HEK293 (cell line): ENCODE data around the gene TPI1.
A peak's percentile ranks its signal among the peaks of the same experiment; 100 is the strongest.

ENCODE experiments used
- CTCF ChIA-PET: fragments of 350-600 bp; formaldehyde crosslinking; extraction: SDS; loops from one replicate; lab custom pipeline; 2021; ENCODE audit warnings: antibody characterized with exemption; lab: Yijun Ruan, JAX
- POLR2A ChIA-PET: fragments of 300-600 bp; formaldehyde crosslinking; extraction: SDS; loops from one replicate; lab custom pipeline; 2020; ENCODE audit warnings: antibody characterized with exemption, inconsistent platforms; lab: Yijun Ruan, JAX
- H3K27ac ChIP-seq: fragments of 200-500 bp; sonication (Bioruptor generic); 2 replicates; pipeline ENCODE4 v1.5.1; 2014; ENCODE audit warnings: low read depth, low read length, control low read depth, inconsistent platforms; ENCODE audit errors: extremely low read depth
- H3K36me3 ChIP-seq, 2 experiments: fragments of 200-500 bp in 1 of 2; sonication (Bioruptor generic) in 1 of 2; 1 replicate in 1 of 2; 2 replicates in 1 of 2; pipeline ENCODE4 v1.5.1; 2014 to 2017; ENCODE audit warnings: inconsistent platforms in 2 of 2, low read length in 2 of 2; ENCODE audit not compliant: control insufficient read depth in 2 of 2, insufficient read depth in 1 of 2
- H3K4me1 ChIP-seq: fragments of 200-500 bp; sonication (Bioruptor generic); 2 replicates; pipeline ENCODE4 v1.5.1; 2014; ENCODE audit warnings: mild to moderate bottlenecking, low read length, inconsistent platforms; ENCODE audit not compliant: control insufficient read depth, insufficient read depth
- H3K4me3 ChIP-seq: 2 replicates; pipeline ENCODE4 v1.5.1; 2011; ENCODE audit warnings: low read depth, mild to moderate bottlenecking, control low read depth, low read length, moderate library complexity
- H3K9me3 ChIP-seq: fragments of 200-500 bp; sonication (Bioruptor generic); 2 replicates; pipeline ENCODE4 v1.5.1; 2014; ENCODE audit warnings: low read depth, low read length, inconsistent platforms; ENCODE audit not compliant: control insufficient read depth, insufficient read depth
- GLI2 ChIP-seq: fragments of 450-650 bp; formaldehyde crosslinking; IDR thresholded peaks from 2 replicates; pipeline ENCODE4; 2017; ENCODE audit warnings: missing biosample characterization, missing genetic modification characterization, low read depth, borderline replicate concordance
- KLF10 ChIP-seq: fragments of 450-650 bp; IDR thresholded peaks from 2 replicates; pipeline ENCODE4 v1.5.1; 2018; ENCODE audit warnings: missing biosample characterization, mild to moderate bottlenecking, missing genetic modification characterization
- KLF16 ChIP-seq: fragments of 450-650 bp; formaldehyde crosslinking; IDR thresholded peaks from 2 replicates; pipeline ENCODE4 v1.5.1; 2017; ENCODE audit warnings: missing biosample characterization, missing genetic modification characterization
- KLF8 ChIP-seq: fragments of 450-650 bp; formaldehyde crosslinking; IDR thresholded peaks from 2 replicates; pipeline ENCODE4 v1.5.1; 2016; ENCODE audit warnings: missing biosample characterization, missing genetic modification characterization
- MYNN ChIP-seq: fragments of 450-650 bp; formaldehyde crosslinking; IDR thresholded peaks from 2 replicates; pipeline ENCODE4 v1.5.1; 2016; ENCODE audit warnings: missing biosample characterization, missing genetic modification characterization, borderline replicate concordance
- OSR2 ChIP-seq: fragments of 450-650 bp; formaldehyde crosslinking; IDR thresholded peaks from 2 replicates; pipeline ENCODE4 v1.5.1; 2016; ENCODE audit warnings: missing biosample characterization, missing genetic modification characterization
- SCRT1 ChIP-seq: fragments of 450-650 bp; formaldehyde crosslinking; IDR thresholded peaks from 2 replicates; pipeline ENCODE4 v1.5.1; 2016; ENCODE audit warnings: missing biosample characterization, missing genetic modification characterization, borderline replicate concordance
- SP2 ChIP-seq: fragments of 450-650 bp; formaldehyde crosslinking; IDR thresholded peaks from 2 replicates; pipeline ENCODE4 v1.5.1; 2016; ENCODE audit warnings: missing biosample characterization, missing genetic modification characterization
- SP7 ChIP-seq: fragments of 450-650 bp; formaldehyde crosslinking; IDR thresholded peaks from 2 replicates; pipeline ENCODE4 v1.5.1; 2016; ENCODE audit warnings: missing biosample characterization, missing genetic modification characterization
- TCF7L2 ChIP-seq: IDR thresholded peaks from 2 replicates; pipeline ENCODE4 v1.6.1; 2011; ENCODE audit warnings: low read depth, mild to moderate bottlenecking, inconsistent platforms, low read length, moderate library complexity, borderline replicate concordance
- YY1 ChIP-seq: fragments of 450-650 bp; formaldehyde crosslinking; IDR thresholded peaks from 2 replicates; pipeline ENCODE4 v1.5.1; 2018; ENCODE audit warnings: missing biosample characterization, missing genetic modification characterization
- ZBTB20 ChIP-seq: fragments of 450-650 bp; formaldehyde crosslinking; IDR thresholded peaks from 2 replicates; pipeline ENCODE4 v1.5.1; 2016; ENCODE audit warnings: missing biosample characterization, missing genetic modification characterization
- ZBTB21 ChIP-seq: fragments of 450-650 bp; formaldehyde crosslinking; IDR thresholded peaks from 2 replicates; pipeline ENCODE4 v1.5.1; 2017; ENCODE audit warnings: missing biosample characterization, missing genetic modification characterization
- ZBTB7A ChIP-seq: fragments of 450-650 bp; formaldehyde crosslinking; IDR thresholded peaks from 2 replicates; pipeline ENCODE4 v1.5.1; 2016; ENCODE audit warnings: low read depth, missing biosample characterization, missing genetic modification characterization
- ZBTB8A ChIP-seq: fragments of 450-650 bp; formaldehyde crosslinking; IDR thresholded peaks from 2 replicates; pipeline ENCODE4 v1.5.1; 2016; ENCODE audit warnings: missing biosample characterization, missing genetic modification characterization
- ZEB2 ChIP-seq: fragments of 450-650 bp; formaldehyde crosslinking; IDR thresholded peaks from 2 replicates; pipeline ENCODE4 v1.5.1; 2016; ENCODE audit warnings: missing biosample characterization, missing genetic modification characterization
- ZIC2 ChIP-seq: fragments of 450-650 bp; formaldehyde crosslinking; IDR thresholded peaks from 2 replicates; pipeline ENCODE4 v1.5.1; 2016; ENCODE audit warnings: missing biosample characterization, missing genetic modification characterization
- ZNF175 ChIP-seq: fragments of 450-650 bp; formaldehyde crosslinking; IDR thresholded peaks from 2 replicates; pipeline ENCODE4 v1.5.1; 2016; ENCODE audit warnings: missing biosample characterization, missing genetic modification characterization
- ZNF2 ChIP-seq: fragments of 450-650 bp; formaldehyde crosslinking; IDR thresholded peaks from 2 replicates; pipeline ENCODE4 v1.5.1; 2016; ENCODE audit warnings: missing biosample characterization, missing genetic modification characterization
- ZNF335 ChIP-seq: fragments of 450-650 bp; formaldehyde crosslinking; conservative IDR thresholded peaks from 2 replicates; pipeline ENCODE4 v1.5.1; 2016; ENCODE audit warnings: missing biosample characterization, missing genetic modification characterization
- ZNF366 ChIP-seq: fragments of 450-650 bp; formaldehyde crosslinking; conservative IDR thresholded peaks from 2 replicates; pipeline ENCODE4 v1.5.1; 2016; ENCODE audit warnings: missing biosample characterization, missing genetic modification characterization
- ZNF394 ChIP-seq: fragments of 450-650 bp; formaldehyde crosslinking; IDR thresholded peaks from 2 replicates; pipeline ENCODE4 v1.5.1; 2016; ENCODE audit warnings: missing biosample characterization, missing genetic modification characterization, mild to moderate bottlenecking, moderate library complexity, borderline replicate concordance
- ZNF426 ChIP-seq: fragments of 450-650 bp; formaldehyde crosslinking; IDR thresholded peaks from 2 replicates; pipeline ENCODE4 v1.5.1; 2017; ENCODE audit warnings: missing biosample characterization, missing genetic modification characterization, mild to moderate bottlenecking, inconsistent platforms, moderate library complexity
- ZNF629 ChIP-seq: fragments of 450-650 bp; formaldehyde crosslinking; IDR thresholded peaks from 2 replicates; pipeline ENCODE4 v1.5.1; 2017; ENCODE audit warnings: missing biosample characterization, missing genetic modification characterization
- ZNF791 ChIP-seq: fragments of 450-650 bp; formaldehyde crosslinking; IDR thresholded peaks from 2 replicates; pipeline ENCODE4 v1.5.1; 2016; ENCODE audit warnings: missing biosample characterization, missing genetic modification characterization
- TF ChIP-seq, protein P1 (sequence below): fragments of 450-650 bp; formaldehyde crosslinking; IDR thresholded peaks from 2 replicates; pipeline ENCODE4 v1.5.1; 2016; ENCODE audit warnings: missing biosample characterization, missing genetic modification characterization, low read depth
- TF ChIP-seq, protein P2 (sequence below): sonication (generic); formaldehyde crosslinking; IDR thresholded peaks from 2 replicates; pipeline ENCODE4 v1.8.1; 2022; ENCODE audit warnings: mild to moderate bottlenecking, moderate library complexity, missing genetic modification reagents
- TF ChIP-seq, protein P3 (sequence below): fragments of 450-650 bp; formaldehyde crosslinking; IDR thresholded peaks from 2 replicates; pipeline ENCODE4 v1.5.1; 2016; ENCODE audit warnings: missing biosample characterization, missing genetic modification characterization
- TF ChIP-seq, protein P4 (sequence below): fragments of 450-650 bp; formaldehyde crosslinking; conservative IDR thresholded peaks from 2 replicates; pipeline ENCODE4 v1.5.1; 2016; ENCODE audit warnings: low read depth, missing biosample characterization, missing genetic modification characterization

The TPI1 gene

DNA sequence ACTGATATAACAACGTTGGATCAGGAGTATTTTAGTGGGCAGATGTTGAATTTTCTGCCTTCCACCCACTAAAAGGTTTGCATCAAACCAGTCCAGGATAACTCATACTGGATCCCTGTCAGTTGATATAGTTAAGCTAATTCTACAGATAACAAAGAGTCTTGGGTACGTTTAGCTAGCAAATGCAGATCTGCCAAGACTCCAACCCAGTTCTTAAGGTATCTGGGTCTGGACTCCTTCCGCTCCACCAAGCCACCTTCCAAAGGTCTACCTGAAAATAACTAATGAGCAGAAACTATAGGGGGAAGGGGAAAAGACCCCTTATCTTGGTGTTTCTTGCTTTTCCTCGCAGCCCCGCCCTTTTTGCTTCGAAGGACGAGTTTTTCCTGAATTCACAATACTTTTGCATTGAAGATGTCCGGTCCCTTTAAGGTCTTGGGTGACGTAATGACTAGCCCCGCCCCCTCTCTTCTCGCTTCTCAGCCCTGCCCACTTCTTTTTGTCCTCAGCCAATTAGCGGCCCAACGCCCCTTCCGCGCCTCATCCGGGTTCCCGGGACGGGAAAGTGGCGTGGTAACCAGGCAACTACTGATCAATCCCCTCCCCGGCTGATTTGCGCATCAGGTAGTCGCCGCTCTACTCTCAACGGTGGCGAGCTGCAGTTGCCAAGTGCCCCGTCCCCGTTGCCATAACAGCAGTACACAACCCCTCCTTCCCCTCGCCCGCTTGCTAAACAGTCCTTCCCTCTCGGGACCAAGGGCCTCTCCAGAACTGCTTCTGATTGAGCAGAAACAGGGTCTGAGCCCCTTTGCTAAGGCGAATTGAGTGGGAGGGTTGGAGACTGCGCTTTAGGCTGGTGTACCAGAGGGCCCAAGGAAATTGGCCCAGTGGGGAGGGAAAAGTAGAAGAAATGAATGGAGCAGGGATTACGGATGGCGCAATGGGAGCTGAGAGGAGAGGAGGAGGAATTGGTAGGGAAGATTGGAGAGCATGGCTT, 37.2 kb downstream of the TPI1 start, which contains the start of gene LRRC23:
Gene LRRC23 (plus strand): TSS at position 543 of the 997 bp plus-strand sequence. CDS start 812 bp downstream, outside the sequence.
- peak within 1 kb of the TSS; percentile 57 for H3K27ac ChIP-seq
- no peaks in the 10 kb centered on the region for H3K36me3 ChIP-seq
- TF ChIP-seq KLF16 (tag by site-specific recombination) (peak; percentile 48; the same call in 1 of the 2 replicates), KLF10 (tag by site-specific recombination) (peak; percentile 71), ZNF335 (peak; percentile 66), ZEB2 (tag by site-specific recombination) (peak; percentile 26; the same call in 1 of the 2 replicates), SCRT1 (tag by site-specific recombination) (peak; percentile 89; the same call in 1 of the 2 replicates), ZNF426 (tag by site-specific recombination) (no peak), ZBTB21 (tag by site-specific recombination) (peak; percentile 65), ZNF366 (tag by site-specific recombination) (peak; percentile 60), ZBTB20 (tag by site-specific recombination) (peak; percentile 88), ZNF629 (tag by site-specific recombination) (peak; percentile 80), KLF8 (tag by site-specific recombination) (peak; percentile 45; the same call in 1 of the 2 replicates), ZIC2 (tag by site-specific recombination) (peak; percentile 17; the same call in 1 of the 2 replicates), YY1 (tag by site-specific recombination) (no peak), ZNF394 (tag by site-specific recombination) (0 out of 2 replicates have a peak, but pooled peaks have one; percentile 10), ZNF791 (no peak), SP2 (tag by site-specific recombination) (peak; percentile 97), SP7 (peak; percentile 48; the same call in 1 of the 2 replicates), OSR2 (tag by site-specific recombination) (peak; percentile 60; the same call in 1 of the 2 replicates), ZBTB8A (peak; percentile 42; the same call in 1 of the 2 replicates), MYNN (tag by site-specific recombination) (peak; percentile 94), ZBTB7A (tag by site-specific recombination) (no peak), GLI2 (tag by site-specific recombination) (no peak), TCF7L2 (no peak), ZNF2 (tag by site-specific recombination) (no peak), ZNF175 (tag by site-specific recombination) (no peak)
- TF ChIP-seq, protein P1, sequence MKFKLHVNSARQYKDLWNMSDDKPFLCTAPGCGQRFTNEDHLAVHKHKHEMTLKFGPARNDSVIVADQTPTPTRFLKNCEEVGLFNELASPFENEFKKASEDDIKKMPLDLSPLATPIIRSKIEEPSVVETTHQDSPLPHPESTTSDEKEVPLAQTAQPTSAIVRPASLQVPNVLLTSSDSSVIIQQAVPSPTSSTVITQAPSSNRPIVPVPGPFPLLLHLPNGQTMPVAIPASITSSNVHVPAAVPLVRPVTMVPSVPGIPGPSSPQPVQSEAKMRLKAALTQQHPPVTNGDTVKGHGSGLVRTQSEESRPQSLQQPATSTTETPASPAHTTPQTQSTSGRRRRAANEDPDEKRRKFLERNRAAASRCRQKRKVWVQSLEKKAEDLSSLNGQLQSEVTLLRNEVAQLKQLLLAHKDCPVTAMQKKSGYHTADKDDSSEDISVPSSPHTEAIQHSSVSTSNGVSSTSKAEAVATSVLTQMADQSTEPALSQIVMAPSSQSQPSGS (tag by site-specific recombination), result peak; percentile 99
- TF ChIP-seq, protein P2, sequence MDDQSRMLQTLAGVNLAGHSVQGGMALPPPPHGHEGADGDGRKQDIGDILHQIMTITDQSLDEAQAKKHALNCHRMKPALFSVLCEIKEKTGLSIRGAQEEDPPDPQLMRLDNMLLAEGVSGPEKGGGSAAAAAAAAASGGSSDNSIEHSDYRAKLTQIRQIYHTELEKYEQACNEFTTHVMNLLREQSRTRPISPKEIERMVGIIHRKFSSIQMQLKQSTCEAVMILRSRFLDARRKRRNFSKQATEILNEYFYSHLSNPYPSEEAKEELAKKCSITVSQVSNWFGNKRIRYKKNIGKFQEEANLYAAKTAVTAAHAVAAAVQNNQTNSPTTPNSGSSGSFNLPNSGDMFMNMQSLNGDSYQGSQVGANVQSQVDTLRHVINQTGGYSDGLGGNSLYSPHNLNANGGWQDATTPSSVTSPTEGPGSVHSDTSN (CRISPR knock-in tag), result no peak
- TF ChIP-seq, protein P3, sequence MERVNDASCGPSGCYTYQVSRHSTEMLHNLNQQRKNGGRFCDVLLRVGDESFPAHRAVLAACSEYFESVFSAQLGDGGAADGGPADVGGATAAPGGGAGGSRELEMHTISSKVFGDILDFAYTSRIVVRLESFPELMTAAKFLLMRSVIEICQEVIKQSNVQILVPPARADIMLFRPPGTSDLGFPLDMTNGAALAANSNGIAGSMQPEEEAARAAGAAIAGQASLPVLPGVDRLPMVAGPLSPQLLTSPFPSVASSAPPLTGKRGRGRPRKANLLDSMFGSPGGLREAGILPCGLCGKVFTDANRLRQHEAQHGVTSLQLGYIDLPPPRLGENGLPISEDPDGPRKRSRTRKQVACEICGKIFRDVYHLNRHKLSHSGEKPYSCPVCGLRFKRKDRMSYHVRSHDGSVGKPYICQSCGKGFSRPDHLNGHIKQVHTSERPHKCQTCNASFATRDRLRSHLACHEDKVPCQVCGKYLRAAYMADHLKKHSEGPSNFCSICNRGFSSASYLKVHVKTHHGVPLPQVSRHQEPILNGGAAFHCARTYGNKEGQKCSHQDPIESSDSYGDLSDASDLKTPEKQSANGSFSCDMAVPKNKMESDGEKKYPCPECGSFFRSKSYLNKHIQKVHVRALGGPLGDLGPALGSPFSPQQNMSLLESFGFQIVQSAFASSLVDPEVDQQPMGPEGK (tag by site-specific recombination), result peak; percentile 54; the same call in 1 of the 2 replicates
- TF ChIP-seq, protein P4, sequence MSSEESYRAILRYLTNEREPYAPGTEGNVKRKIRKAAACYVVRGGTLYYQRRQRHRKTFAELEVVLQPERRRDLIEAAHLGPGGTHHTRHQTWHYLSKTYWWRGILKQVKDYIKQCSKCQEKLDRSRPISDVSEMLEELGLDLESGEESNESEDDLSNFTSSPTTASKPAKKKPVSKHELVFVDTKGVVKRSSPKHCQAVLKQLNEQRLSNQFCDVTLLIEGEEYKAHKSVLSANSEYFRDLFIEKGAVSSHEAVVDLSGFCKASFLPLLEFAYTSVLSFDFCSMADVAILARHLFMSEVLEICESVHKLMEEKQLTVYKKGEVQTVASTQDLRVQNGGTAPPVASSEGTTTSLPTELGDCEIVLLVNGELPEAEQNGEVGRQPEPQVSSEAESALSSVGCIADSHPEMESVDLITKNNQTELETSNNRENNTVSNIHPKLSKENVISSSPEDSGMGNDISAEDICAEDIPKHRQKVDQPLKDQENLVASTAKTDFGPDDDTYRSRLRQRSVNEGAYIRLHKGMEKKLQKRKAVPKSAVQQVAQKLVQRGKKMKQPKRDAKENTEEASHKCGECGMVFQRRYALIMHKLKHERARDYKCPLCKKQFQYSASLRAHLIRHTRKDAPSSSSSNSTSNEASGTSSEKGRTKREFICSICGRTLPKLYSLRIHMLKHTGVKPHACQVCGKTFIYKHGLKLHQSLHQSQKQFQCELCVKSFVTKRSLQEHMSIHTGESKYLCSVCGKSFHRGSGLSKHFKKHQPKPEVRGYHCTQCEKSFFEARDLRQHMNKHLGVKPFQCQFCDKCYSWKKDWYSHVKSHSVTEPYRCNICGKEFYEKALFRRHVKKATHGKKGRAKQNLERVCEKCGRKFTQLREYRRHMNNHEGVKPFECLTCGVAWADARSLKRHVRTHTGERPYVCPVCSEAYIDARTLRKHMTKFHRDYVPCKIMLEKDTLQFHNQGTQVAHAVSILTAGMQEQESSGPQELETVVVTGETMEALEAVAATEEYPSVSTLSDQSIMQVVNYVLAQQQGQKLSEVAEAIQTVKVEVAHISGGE (tag by site-specific recombination), result no peak

More for the DNA sequence above, 37.2 kb downstream of the TPI1 start, which contains the start of gene LRRC23:
- POLR2A ChIA-PET, result interaction anchor here (0.6 to 2.6 kb wide), 12 partner anchors 9 to 181 kb away, joined by 3 to 10 read pairs (median 4); partner anchors contain the start of genes C12orf57, COPS7A, ENO2 and RNU7-1
- H3K4me3 ChIP-seq, result peak within 1 kb of the TSS; percentile 42
- peaks cover 13% of the 10 kb centered on the region; the same call in 1 of the 2 replicates for H3K4me1 ChIP-seq
- CTCF ChIA-PET, result interaction anchor here (0.7 to 1.5 kb wide), 4 partner anchors 19 to 34 kb away, joined by 4 to 8 read pairs (median 7); partner anchors contain the start of gene SPSB2
- H3K9me3 ChIP-seq, result no peaks in the 10 kb centered on the region
